Uterus (tissue), 4 donors: ENCODE measurements around the gene ZSCAN30. TPM values are rescaled to one million over a fixed set of nuclear protein-coding genes. Genes with fewer than 3 reads are reported as not detected.
A peak's percentile ranks its signal among the peaks of the same experiment; 100 is the strongest.

Source experiments
- DNase-seq, 2 donors: peaks; one replicate each; pipeline ENCODE4 v3.0.0-alpha.2; 2019 to 2020
- H3K27ac ChIP-seq, 2 donors: fragments of 200-600 bp; sonication (generic); 1 replicate in 1 of 2; 2 replicates in 1 of 2; pipeline ENCODE4 v1.5.1; 2016 to 2018
- H3K27me3 ChIP-seq, 2 donors: fragments of 200-600 bp; sonication (generic); one replicate each; pipeline ENCODE4 v1.5.1; 2018 to 2019; ENCODE audit warnings: control low read depth in 1 of 2
- H3K36me3 ChIP-seq, 2 donors: fragments of 200-600 bp; sonication (generic); one replicate each; pipeline ENCODE4 v1.5.1; 2019; ENCODE audit warnings: control low read depth in 1 of 2
- H3K4me1 ChIP-seq, 2 donors: fragments of 200-600 bp; sonication (generic); one replicate each; pipeline ENCODE4 v1.5.1; 2018 to 2019; ENCODE audit warnings: control low read depth in 1 of 2
- H3K4me3 ChIP-seq, 2 donors: fragments of 200-600 bp; sonication (generic); 1 replicate in 1 of 2; 2 replicates in 1 of 2; pipeline ENCODE4 v1.5.1; 2018 to 2019; ENCODE audit warnings: mild to moderate bottlenecking in 1 of 2
- H3K9me3 ChIP-seq, 2 donors: fragments of 200-600 bp; sonication (generic); one replicate each; pipeline ENCODE4 v1.5.1; 2019; ENCODE audit warnings: control low read depth in 1 of 2
- CTCF ChIP-seq, 4 experiments: fragments of 200-600 bp in 2 of 4; fragments of 450-650 bp in 2 of 4; sonication (generic) in 2 of 4; IDR thresholded peaks; one replicate each; pipeline ENCODE4 v1.5.1; 2016 to 2019; ENCODE audit warnings: antibody characterized with exemption in 4 of 4, mild to moderate bottlenecking in 2 of 4, moderate library complexity in 1 of 4
- POLR2A ChIP-seq, 2 donors: fragments of 450-650 bp; IDR thresholded peaks; one replicate each; pipeline ENCODE4 v1.6.1; 2016; ENCODE audit warnings: antibody characterized with exemption in 2 of 2, mild to moderate bottlenecking in 1 of 2, moderate library complexity in 1 of 2
- intact Hi-C: fragments of 100-400 bp; cut with DNase I; formaldehyde crosslinking; loops from one replicate; pipeline ENCODE4 v1.15.1; 2023; ENCODE audit warnings: low total_unique reads
- total RNA-seq, 4 donors: library from RNA; depleted of rRNA in 3 of 4; stranded (reverse); fragments of >200 nt in 3 of 4; gene quantifications; one replicate each; pipeline versions ENCODE4 v1.1.0 to v1.2.4, GENCODE V29; 2014 to 2023
- donor health status: DM: yes; HTN: yes; CAD: no.

ZSCAN30 gene
- total RNA-seq: 10 to 100 TPM in 3 of 4 donors, 1 to 10 TPM in 1; 5.0 to 40.3 (median 17.8) TPM

- H3K9me3 ChIP-seq: no peaks in the 10 kb centered on the region
- intact Hi-C loops: no loop called here
- peak within 1 kb of the TSS; percentile 77 to 92 for H3K27ac ChIP-seq
- DNase-seq: peak; percentile 93 to 96
- peak within 1 kb of the TSS; percentile 56 to 91 for H3K4me3 ChIP-seq
- TF ChIP-seq CTCF (IDR thresholded peaks at IDR 0.05): peak in 1 of 4 experiments; percentile 24
- peak in 1 of 2 donors; percentile 49 for TF ChIP-seq POLR2A (IDR thresholded peaks at IDR 0.05)
- no peaks in the 10 kb centered on the region for H3K36me3 ChIP-seq
- H3K4me1 ChIP-seq: peaks cover 0 to 4% of the 10 kb centered on the region in 2 donors
- no peaks in the 10 kb centered on the region for H3K27me3 ChIP-seq
These were observed at the start of gene ZSCAN30 for GRCh38 chr18:35290094-35290735. Gene ZSCAN30 (minus strand): TSS chr18:35290229. CDS start chr18:35264352, 25,877 bp downstream.

DNA sequence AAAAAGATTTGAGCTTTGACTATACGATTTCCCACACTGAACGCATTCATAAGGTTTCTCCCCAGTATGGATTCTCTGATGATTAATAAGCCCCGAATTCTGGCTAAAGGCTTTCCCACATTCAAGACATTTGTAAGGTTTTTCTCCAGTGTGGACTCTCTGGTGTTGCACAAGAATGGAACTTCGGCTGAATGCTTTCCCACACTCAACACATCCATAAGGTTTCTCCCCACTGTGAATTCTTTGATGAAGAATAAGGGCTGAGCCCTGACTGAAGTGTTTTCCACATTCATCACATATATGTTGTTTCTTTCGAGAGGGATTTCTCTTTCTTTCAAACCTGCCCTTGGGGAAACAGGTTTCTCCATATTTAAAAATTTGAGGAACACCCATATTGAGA is 47.3 kb upstream of the ZSCAN30 start:
- Histone ChIP-seq H3K27ac (no peak overlapping the region), H3K4me3 (no peak overlapping the region), H3K27me3 (no peaks in the 10 kb centered on the region), H3K36me3 (no peaks in the 10 kb centered on the region), H3K4me1 (no peaks in the 10 kb centered on the region), H3K9me3 (no peaks in the 10 kb centered on the region)
- no peak for TF ChIP-seq POLR2A (IDR thresholded peaks at IDR 0.05)
- no peak for TF ChIP-seq CTCF (IDR thresholded peaks at IDR 0.05)
- DNase-seq: no peak
- intact Hi-C loops: no loop called here

GRCh38 chr18:35335866-35336265 is 45.8 kb upstream of the ZSCAN30 start:
- no peaks in the 10 kb centered on the region for H3K27me3 ChIP-seq
- H3K27ac ChIP-seq: no peak overlapping the region
- intact Hi-C loops: no loop called here
- no peaks in the 10 kb centered on the region for H3K36me3 ChIP-seq
- H3K9me3 ChIP-seq: no peaks in the 10 kb centered on the region
- no peak for DNase-seq
- H3K4me1 ChIP-seq: no peaks in the 10 kb centered on the region
- H3K4me3 ChIP-seq: no peak overlapping the region
- TF ChIP-seq CTCF (IDR thresholded peaks at IDR 0.05): no peak
- no peak for TF ChIP-seq POLR2A (IDR thresholded peaks at IDR 0.05)

- H3K36me3 ChIP-seq: no peaks in the 10 kb centered on the region
- DNase-seq: no peak
- H3K9me3 ChIP-seq: no peaks in the 10 kb centered on the region
- intact Hi-C loops: no loop called here
- TF ChIP-seq POLR2A (IDR thresholded peaks at IDR 0.05) (no peak), CTCF (IDR thresholded peaks at IDR 0.05) (no peak)
- H3K4me1 ChIP-seq: no peaks in the 10 kb centered on the region
- no peak overlapping the region for H3K27ac ChIP-seq
- no peaks in the 10 kb centered on the region for H3K27me3 ChIP-seq
- no peak overlapping the region for H3K4me3 ChIP-seq
These were observed 44.8 kb upstream of the ZSCAN30 start for GRCh38 chr18:35334821-35335220.

DNA sequence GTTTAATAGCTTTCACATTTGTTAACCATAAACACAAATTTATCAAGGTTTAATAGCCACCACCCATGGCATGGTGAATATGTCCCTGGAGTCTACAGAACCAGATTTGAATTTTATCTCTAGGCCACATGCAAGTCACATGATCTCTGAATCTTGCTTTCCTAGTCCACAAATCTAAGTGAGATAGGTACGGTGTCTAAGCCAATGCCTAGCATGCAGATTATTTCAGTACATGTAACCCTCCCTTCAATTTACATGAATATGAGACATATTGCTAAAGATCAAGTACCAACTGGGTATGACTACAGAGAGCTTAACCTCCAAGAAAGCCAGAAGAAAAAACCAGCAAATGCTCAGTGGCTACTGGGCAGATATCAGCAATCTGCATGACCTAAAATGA is 44.2 kb upstream of the ZSCAN30 start:
- no peak overlapping the region for H3K4me3 ChIP-seq
- no peaks in the 10 kb centered on the region for H3K9me3 ChIP-seq
- no peak overlapping the region for H3K27ac ChIP-seq
- no peaks in the 10 kb centered on the region for H3K27me3 ChIP-seq
- TF ChIP-seq POLR2A (IDR thresholded peaks at IDR 0.05) (no peak), CTCF (IDR thresholded peaks at IDR 0.05) (no peak)
- no peaks in the 10 kb centered on the region for H3K4me1 ChIP-seq
- no peaks in the 10 kb centered on the region for H3K36me3 ChIP-seq
- intact Hi-C loops: no loop called here
- no peak for DNase-seq
